K562 (cell line): ENCODE data around the gene PTGIS. TPM values are rescaled to one million over a fixed set of nuclear protein-coding genes. Genes with fewer than 3 reads are reported as not detected.
A peak's percentile ranks its signal among the peaks of the same experiment; 100 is the strongest.

ENCODE experiments used
- ATAC-seq: fragments of 200-7000 bp; cut with Tn5 transposase; 3 replicates; pipeline ENCODE4 v1.9.1; 2020; ENCODE audit warnings: moderate library complexity
- BruUV-seq: library from RNA; stranded (reverse); fragments of 400-500 nt; replicated peaks from 2 replicates; lab custom pipeline; 2021; lab: Mats Ljungman, UMichigan
- CTCF ChIA-PET: fragments of 300-600 bp; formaldehyde crosslinking; extraction: SDS; loops from one replicate; lab custom pipeline; 2021; ENCODE audit warnings: low intra/inter-chr PET ratio; lab: Yijun Ruan, JAX
- POLR2A ChIA-PET: fragments of 300-600, 350-650 bp; sonication (Branson Sonifier 250); formaldehyde crosslinking; extraction: SDS; loops from one replicate; lab custom pipeline; 2021; ENCODE audit warnings: antibody characterized with exemption, inconsistent platforms; lab: Yijun Ruan, JAX
- DNase-seq, 4 experiments: peaks; one replicate each; pipeline versions ENCODE4 v3.0.0 to v3.0.0-alpha.2; 2011 to 2018; ENCODE audit warnings: low spot score in 3 of 4, mixed read lengths in 3 of 4; ENCODE audit errors: extremely low read depth in 1 of 4
- FAIRE-seq: peaks from 2 replicates; lab custom pipeline; 2011; peaks lifted over from hg19 to GRCh38; lab: Jason Lieb, UNC
- H2AFZ ChIP-seq: 2 replicates; pipeline ENCODE4 v1.6.0; 2011; ENCODE audit warnings: low read depth, low read length, control low read depth, inconsistent platforms
- H3K27ac ChIP-seq: fragments of 200-600 bp; 3 replicates; pipeline ENCODE4 v1.8.0; 2011; ENCODE audit warnings: low read depth, mild to moderate bottlenecking, control low read depth, inconsistent platforms, low read length, moderate library complexity, mixed read lengths; ENCODE audit errors: extremely low read depth
- H3K27me3 ChIP-seq, 2 experiments: fragments of 300-600 bp in 1 of 2; 2 replicates in 1 of 2; 3 replicates in 1 of 2; pipeline versions ENCODE4 v1.6.0 to v1.8.0; 2011; ENCODE audit warnings: inconsistent platforms in 2 of 2, low read length in 2 of 2, mild to moderate bottlenecking in 1 of 2, mixed read lengths in 1 of 2, moderate library complexity in 1 of 2; ENCODE audit not compliant: control insufficient read depth in 2 of 2, insufficient read depth in 2 of 2
- H3K36me3 ChIP-seq: fragments of 300-600 bp; 3 replicates; pipeline ENCODE4 v1.8.0; 2011; ENCODE audit warnings: mild to moderate bottlenecking, low read length, inconsistent platforms; ENCODE audit not compliant: control insufficient read depth, insufficient read depth
- H3K4me1 ChIP-seq, 2 experiments: fragments of 200-600 bp in 1 of 2; replicated peaks in 1 of 2; 2 replicates in 1 of 2; 3 replicates in 1 of 2; pipeline versions ENCODE4 v1.5.1 to v1.8.0; 2011; ENCODE audit warnings: inconsistent platforms in 2 of 2, low read length in 2 of 2, mild to moderate bottlenecking in 1 of 2, mixed read lengths in 1 of 2, moderate library complexity in 1 of 2; ENCODE audit not compliant: control insufficient read depth in 2 of 2, insufficient read depth in 2 of 2
- H3K4me2 ChIP-seq: 2 replicates; pipeline ENCODE4 v1.6.1; 2011; ENCODE audit warnings: low read length, control low read depth, inconsistent platforms, mixed read lengths; ENCODE audit not compliant: insufficient read depth
- H3K4me3 ChIP-seq: fragments of 200-600 bp; sonication (generic), shearing (Covaris generic); 2 replicates; pipeline ENCODE4 v1.5.1; 2016; ENCODE audit warnings: control low read depth, inconsistent platforms
- H3K79me2 ChIP-seq: fragments of 200-600 bp; 3 replicates; pipeline ENCODE4 v1.8.0; 2011; ENCODE audit warnings: low read length, inconsistent platforms; ENCODE audit not compliant: control insufficient read depth, insufficient read depth
- H3K9ac ChIP-seq, 2 experiments: 2 replicates each; pipeline versions ENCODE4 v1.6.0 to v1.6.1; 2011; ENCODE audit warnings: low read depth in 2 of 2, low read length in 2 of 2, control low read depth in 1 of 2, inconsistent platforms in 1 of 2, mild to moderate bottlenecking in 1 of 2, mixed read lengths in 1 of 2; ENCODE audit not compliant: insufficient read depth in 1 of 2
- H3K9me1 ChIP-seq: one replicate; pipeline ENCODE4 v1.6.0; 2011; ENCODE audit warnings: inconsistent platforms, mild to moderate bottlenecking, low read length, moderate library complexity; ENCODE audit not compliant: control insufficient read depth, insufficient read depth
- H3K9me3 ChIP-seq: replicated peaks from 2 replicates; pipeline ENCODE4 v1.5.1; 2011; ENCODE audit warnings: low read depth, low read length, inconsistent platforms; ENCODE audit not compliant: control insufficient read depth, insufficient read depth
- H4K20me1 ChIP-seq: replicated peaks from 2 replicates; pipeline ENCODE4 v1.6.1; 2011; ENCODE audit warnings: low read length, inconsistent platforms, mixed read lengths; ENCODE audit not compliant: control insufficient read depth, insufficient read depth
- ARID3B ChIP-seq: fragments of 250-450 bp; sonication (Bioruptor Pico); IDR thresholded peaks from 2 replicates; pipeline ENCODE4 v1.4.0; 2020; ENCODE audit warnings: borderline replicate concordance
- EGR1 ChIP-seq: fragments of 450-650 bp; conservative IDR thresholded peaks from 2 replicates; pipeline ENCODE4 v1.6.1; 2017; ENCODE audit warnings: mild to moderate bottlenecking
- FIP1L1 ChIP-seq: fragments of 200-400 bp; formaldehyde crosslinking; IDR thresholded peaks from 2 replicates; pipeline ENCODE4 v1.6.1; 2018; ENCODE audit warnings: mild to moderate bottlenecking, low read depth, low read length; ENCODE audit not compliant: poor library complexity, severe bottlenecking
- HDAC1 ChIP-seq, 2 experiments: fragments of 450-650 bp; IDR thresholded peaks; 2 replicates each; pipeline ENCODE4 v1.6.1; 2016 to 2017; ENCODE audit warnings: inconsistent platforms in 1 of 2, mild to moderate bottlenecking in 1 of 2, moderate library complexity in 1 of 2
- ID3 ChIP-seq, 2 experiments: fragments of 250-450 bp in 1 of 2; fragments of 450-650 bp in 1 of 2; sonication (Bioruptor Pico) in 1 of 2; IDR thresholded peaks; 2 replicates each; pipeline versions ENCODE4 v1.6.1 to v1.8.0; 2016 to 2021; ENCODE audit warnings: mild to moderate bottlenecking in 2 of 2, moderate library complexity in 2 of 2, missing compliant biosample characterization in 1 of 2, missing genetic modification characterization in 1 of 2
- KAT2B ChIP-seq: IDR thresholded peaks from one replicate; pipeline ENCODE4 v1.6.1; 2012; ENCODE audit warnings: low read depth, mild to moderate bottlenecking, control low read depth, inconsistent platforms, low read length, moderate library complexity
- PRDM10 ChIP-seq: fragments of 450-650 bp; IDR thresholded peaks from 2 replicates; pipeline ENCODE4 v1.6.1; 2018; ENCODE audit not compliant: partially characterized antibody
- RUNX1 ChIP-seq: sonication (generic); IDR thresholded peaks from 2 replicates; pipeline ENCODE4 v1.6.1; 2016; ENCODE audit warnings: antibody characterized with exemption, low read depth
- SETDB1 ChIP-seq: IDR thresholded peaks from one replicate; pipeline ENCODE4 v1.6.1; 2012; ENCODE audit warnings: low read length, control low read depth, inconsistent platforms
- SMAD4 ChIP-seq: fragments of 250-450 bp; sonication (Bioruptor Pico); conservative IDR thresholded peaks from 2 replicates; pipeline ENCODE4 v1.8.0; 2021; ENCODE audit warnings: inconsistent platforms, mild to moderate bottlenecking, moderate library complexity
- SNIP1 ChIP-seq: fragments of 450-650 bp; IDR thresholded peaks from 2 replicates; pipeline ENCODE4 v1.7.1; 2017; ENCODE audit warnings: low read depth, mild to moderate bottlenecking
- ZNF3 ChIP-seq: fragments of 250-450 bp; sonication (Bioruptor Pico); IDR thresholded peaks from 2 replicates; pipeline ENCODE4 v1.5.0; 2021; ENCODE audit warnings: mild to moderate bottlenecking, moderate library complexity
- ZNF583 ChIP-seq: fragments of 250-450 bp; sonication (Bioruptor Pico); IDR thresholded peaks from 2 replicates; pipeline ENCODE4 v1.4.0; 2020
- ZNF780A ChIP-seq: fragments of 250-450 bp; sonication (Bioruptor Pico); IDR thresholded peaks from 2 replicates; pipeline ENCODE4 v1.5.0; 2021; ENCODE audit warnings: mild to moderate bottlenecking
- WGBS: fragments of 100-300 bp; shearing (Covaris generic); methylation state at CpG from one replicate; pipeline ENCODE4 v1.1.6; 2016; ENCODE audit warnings: low coverage, mixed read lengths; ENCODE audit not compliant: insufficient coverage; ENCODE audit errors: missing lambda C conversion rate; 5-methylcytosine and 5-hydroxymethylcytosine counted together
- in situ Hi-C: fragments of 300-500 bp; cut with MboI; formaldehyde crosslinking; loops from 4 replicates; pipeline ENCODE4 v1.15.0; 2018; ENCODE audit warnings: inconsistent platforms, mixed read lengths
- intact Hi-C: fragments of 100-400 bp; cut with micrococcal nuclease; formaldehyde crosslinking; loops from 2 replicates; pipeline ENCODE4 v1.14.2; 2022
- polyA plus RNA-seq, 8 experiments: library from polyadenylated mRNA; depleted of rRNA in 4 of 8; stranded (reverse) in 5 of 8; unstranded in 3 of 8; fragments of >200 nt; fragmentation: Nextera tagmentation in 2 of 8; fragmentation: Illumina TruSeq in 1 of 8; extraction: Ambion mirVana in 2 of 8; extraction: Trizol in 1 of 8; gene quantifications; 2 replicates each; pipeline versions ENCODE4 v1.2.1 to v1.2.3, GENCODE V29; 2011 to 2014; ENCODE audit warnings: inconsistent platforms in 1 of 8, missing spikeins in 1 of 8
- total RNA-seq, 7 experiments: library from RNA; depleted of rRNA in 6 of 7; stranded (reverse); fragments of >200 nt in 6 of 7; fragmentation: Illumina TruSeq in 2 of 7; extraction: Trizol in 2 of 7; gene quantifications; 2 replicates each; pipeline versions ENCODE4 v1.2.1 to v1.2.3, GENCODE V29; 2011 to 2021; ENCODE audit warnings: low replicate concordance in 1 of 7

Gene PTGIS
- total and polyA plus RNA-seq, 9 of the 15 experiments (the other 6 are each of a cell fraction or from before 2014, with no cell fraction given) = not detected

DNA sequence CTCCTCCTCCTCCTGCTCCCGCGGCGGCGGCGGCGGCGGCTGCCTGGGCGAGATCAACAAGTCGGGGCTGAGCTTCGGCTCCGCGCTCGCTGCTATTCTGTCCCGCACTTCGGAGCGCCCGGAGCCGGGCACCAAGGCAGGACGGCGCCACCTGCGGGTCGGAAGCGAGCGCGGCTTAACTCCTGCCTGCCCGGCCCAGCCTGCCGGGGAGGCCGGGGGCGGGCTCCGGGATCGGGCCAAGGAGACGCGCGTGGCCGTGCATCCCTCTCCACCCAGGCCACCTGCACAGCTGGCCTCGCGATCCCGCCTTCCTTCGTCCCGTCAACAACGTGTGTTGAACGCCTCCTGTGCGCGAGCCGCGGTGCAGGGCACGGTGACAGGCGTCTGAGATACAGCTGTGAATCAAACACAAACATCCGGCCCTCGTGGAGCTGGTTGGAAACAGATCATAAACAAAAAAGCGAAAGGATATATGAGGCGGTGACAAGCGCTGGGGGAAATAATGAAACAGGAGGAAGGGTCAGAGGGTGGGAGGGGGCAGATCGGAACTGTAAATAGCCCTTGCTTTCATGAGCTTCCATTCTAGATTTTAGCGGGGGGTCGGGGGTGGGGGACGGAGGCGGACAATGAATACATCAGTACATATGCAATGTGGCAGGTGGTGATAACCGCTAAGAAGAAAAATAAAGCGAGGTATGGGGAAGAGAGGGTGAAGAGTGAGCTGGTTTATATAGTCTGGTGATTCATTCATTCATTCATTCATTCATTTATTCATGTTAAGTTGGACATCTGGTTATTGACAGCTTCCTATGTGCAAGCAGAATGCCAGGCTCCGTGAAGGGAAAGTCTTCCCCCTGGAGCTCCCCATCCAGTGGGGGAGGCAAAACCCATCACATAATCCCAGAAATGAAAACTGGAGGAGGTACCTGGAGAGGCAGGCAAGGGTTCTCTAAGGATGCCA, 83.5 kb downstream of the PTGIS start:
- under 1% methylated on average over 38 of the region's 61 CpGs for WGBS
- Histone ChIP-seq H3K9ac (peak overlapping the region in 1 of 2 experiments; percentile 85; a peak in 2 of 4 replicates), H3K27me3 (peaks cover 2 to 17% of the 10 kb centered on the region in 2 experiments; a peak in 1 of 5 replicates), H2AFZ (peak overlapping the region; percentile 55; the same call in 1 of the 2 replicates), H3K27ac (no peak overlapping the region), H3K4me1 (peaks cover 0 to 16% of the 10 kb centered on the region in 2 experiments; a peak in 2 of 5 replicates), H4K20me1 (no peaks in the 10 kb centered on the region), H3K9me1 (no peaks in the 10 kb centered on the region), H3K4me3 (no peak overlapping the region; the same call in 1 of the 2 replicates), H3K79me2 (no peaks in the 10 kb centered on the region), H3K9me3 (no peaks in the 10 kb centered on the region), H3K36me3 (no peaks in the 10 kb centered on the region), H3K4me2 (peak overlapping the region; percentile 72)
- no TSS peak for BruUV-seq
- FAIRE-seq (no peak), DNase-seq (peak; percentile 70 to 73 (median 71)), ATAC-seq (peak; percentile 99)
- ChIA-PET CTCF (interaction anchor here (2.4 to 3.5 kb wide), 2 partner anchors 99 to 151 kb away, joined by 9 to 40 read pairs; no protein-coding TSS in a partner anchor), POLR2A (interaction anchor here (0.8 to 0.9 kb wide), 2 partner anchors 33 to 239 kb away, joined by 3 read pairs; no protein-coding TSS in a partner anchor)
- intact Hi-C loops = loop anchor here (1.0 to 2.0 kb wide), 2 partner anchors 100 to 150 kb away; no protein-coding TSS in a partner anchor
- in situ Hi-C loops = no loop called here
- TF ChIP-seq ARID3B (CRISPR knock-in tag) (no peak), KAT2B (no peak), SETDB1 (no peak), ZNF3 (CRISPR knock-in tag) (no peak), HDAC1 (IDR thresholded peaks at IDR 0.05) (0 out of 4 replicates have a peak, but pooled peaks of 1 of the 2 experiments have one; percentile 32), RUNX1 (no peak), PRDM10 (no peak), EGR1 (peak; percentile 35; the same call in 1 of the 2 replicates), FIP1L1 (no peak), SMAD4 (CRISPR knock-in tag) (0 out of 2 replicates have a peak, but pooled peaks have one; percentile 39), ZNF583 (0 out of 2 replicates have a peak, but pooled peaks have one; percentile 29), ZNF780A (no peak), ID3 (CRISPR knock-in tag; IDR thresholded peaks at IDR 0.05) (no peak), ID3 (tag; IDR thresholded peaks at IDR 0.05) (no peak), SNIP1 (no peak)
